KBM-7 (cell line): ENCODE results near the gene AGMO.

Source experiments
- DNase-seq: peaks from one replicate; pipeline ENCODE4 v3.0.0-alpha.2; 2015
- in situ Hi-C: fragments of 300-500 bp; cut with MboI; formaldehyde crosslinking; loops from 2 replicates; pipeline ENCODE4 v1.14.3; 2020; ENCODE audit warnings: low sequenced_read_pairs, low pct_unique_long_range_greater_than_20kb, mixed read lengths

Gene AGMO

GRCh38 chr7:15358112-15358511, 203.7 kb downstream of the AGMO start:
- DNase-seq = no peak
- in situ Hi-C loops = no loop called here

GRCh38 chr7:15352421-15353206, 209.2 kb downstream of the AGMO start:
- in situ Hi-C loops = no loop called here
- no peak for DNase-seq

GRCh38 chr7:15345216-15345615, 216.6 kb downstream of the AGMO start:
- DNase-seq = no peak
- in situ Hi-C loops = no loop called here

- no peak for DNase-seq
- in situ Hi-C loops = no loop called here
These were observed 220.0 kb downstream of the AGMO start for GRCh38 chr7:15341817-15342216.

- DNase-seq = no peak
- in situ Hi-C loops = no loop called here
These were observed 225.7 kb downstream of the AGMO start for GRCh38 chr7:15336146-15336545.

GRCh38 chr7:15335390-15335789, 226.4 kb downstream of the AGMO start:
- in situ Hi-C loops = no loop called here
- DNase-seq = no peak

GRCh38 chr7:15334536-15335263, 227.1 kb downstream of the AGMO start:
- in situ Hi-C loops = no loop called here
- DNase-seq = no peak

GRCh38 chr7:15332956-15333355, 228.9 kb downstream of the AGMO start:
- DNase-seq = no peak
- in situ Hi-C loops = no loop called here

- no peak for DNase-seq
- in situ Hi-C loops = no loop called here
These were observed 230.9 kb downstream of the AGMO start for GRCh38 chr7:15330943-15331342.

GRCh38 chr7:15327001-15327400, 234.8 kb downstream of the AGMO start:
- no peak for DNase-seq
- in situ Hi-C loops = no loop called here

GRCh38 chr7:15326044-15326644, 235.7 kb downstream of the AGMO start:
- in situ Hi-C loops = no loop called here
- DNase-seq = peak; percentile 42

GRCh38 chr7:15323550-15323949, 238.3 kb downstream of the AGMO start:
- DNase-seq = no peak
- in situ Hi-C loops = no loop called here

- in situ Hi-C loops = no loop called here
- DNase-seq = no peak
These were observed 244.6 kb downstream of the AGMO start for GRCh38 chr7:15317215-15317614.

GRCh38 chr7:15315678-15316077, 246.1 kb downstream of the AGMO start:
- DNase-seq = no peak
- in situ Hi-C loops = no loop called here

- in situ Hi-C loops = no loop called here
These were observed 246.9 kb downstream of the AGMO start for GRCh38 chr7:15314922-15315321.

GRCh38 chr7:15313361-15313760, 248.5 kb downstream of the AGMO start:
- DNase-seq = peak; percentile 2

More at GRCh38 chr7:15314922-15315321, 246.9 kb downstream of the AGMO start:
- DNase-seq = no peak

GRCh38 chr7:15309872-15310271, 251.9 kb downstream of the AGMO start:
- in situ Hi-C loops = no loop called here
- DNase-seq = no peak

More at GRCh38 chr7:15313361-15313760, 248.5 kb downstream of the AGMO start:
- in situ Hi-C loops = no loop called here

GRCh38 chr7:15308821-15309220, 253.0 kb downstream of the AGMO start:
- in situ Hi-C loops = no loop called here
- no peak for DNase-seq

- DNase-seq = no peak
- in situ Hi-C loops = no loop called here
These were observed 255.5 kb downstream of the AGMO start for GRCh38 chr7:15306296-15306695.

GRCh38 chr7:15305002-15305600, 256.7 kb downstream of the AGMO start:
- in situ Hi-C loops = no loop called here
- DNase-seq = peak; percentile 56
